HepG2 (cell line): ENCODE results near the gene ZNF513. TPM values are rescaled to one million over a fixed set of nuclear protein-coding genes. Genes with fewer than 3 reads are reported as not detected.
A peak's percentile ranks its signal among the peaks of the same experiment; 100 is the strongest.

ENCODE experiments used
- ATAC-seq: fragments of 200-7000 bp; cut with Tn5 transposase; 3 replicates; pipeline ENCODE4 v1.9.1; 2020; ENCODE audit warnings: mild to moderate bottlenecking, moderate library complexity
- BruUV-seq: library from RNA; stranded (reverse); fragments of 400-500 nt; replicated peaks from 2 replicates; lab custom pipeline; 2021; lab: Mats Ljungman, UMichigan
- CTCF ChIA-PET: fragments of 300-600 bp; formaldehyde crosslinking; extraction: SDS; loops from one replicate; lab custom pipeline; 2021; ENCODE audit warnings: low total read pairs, inconsistent platforms, low intra/inter-chr PET ratio; lab: Yijun Ruan, JAX
- POLR2A ChIA-PET: fragments of 350-600 bp; sonication (Branson Sonifier 250); formaldehyde crosslinking; loops from one replicate; lab custom pipeline; 2020; ENCODE audit warnings: antibody characterized with exemption, inconsistent platforms; lab: Yijun Ruan, JAX
- DNase-seq: peaks from one replicate; pipeline ENCODE4 v3.0.0-alpha.2; 2015; ENCODE audit warnings: low spot score
- FAIRE-seq: peaks from 3 replicates; lab custom pipeline; 2011; peaks lifted over from hg19 to GRCh38; lab: Jason Lieb, UNC
- H2AFZ ChIP-seq: one replicate; pipeline ENCODE4 v1.6.1; 2011; ENCODE audit warnings: low read length, inconsistent platforms
- H3K27ac ChIP-seq: fragments of 300-600 bp; 3 replicates; pipeline ENCODE4 v1.8.0; 2011; ENCODE audit warnings: mixed run types, mild to moderate bottlenecking, mixed read lengths, low read length, inconsistent platforms; ENCODE audit not compliant: insufficient read depth; ENCODE audit errors: extremely low read length
- H3K27me3 ChIP-seq, 2 experiments: fragments of 200-600 bp in 1 of 2; 2 replicates in 1 of 2; 3 replicates in 1 of 2; pipeline versions ENCODE4 v1.6.0 to v1.8.0; 2011; ENCODE audit warnings: low read length in 2 of 2, mild to moderate bottlenecking in 2 of 2, moderate library complexity in 2 of 2, inconsistent platforms in 1 of 2; ENCODE audit not compliant: insufficient read depth in 2 of 2, control insufficient read depth in 1 of 2
- H3K36me3 ChIP-seq, 2 experiments: fragments of 200-600 bp in 1 of 2; replicated peaks in 1 of 2; 2 replicates in 1 of 2; 3 replicates in 1 of 2; pipeline versions ENCODE4 v1.5.1 to v1.8.0; 2011; ENCODE audit warnings: low read length in 2 of 2, inconsistent platforms in 1 of 2; ENCODE audit not compliant: insufficient read depth in 2 of 2, control insufficient read depth in 1 of 2
- H3K4me1 ChIP-seq: 2 replicates; pipeline ENCODE4 v1.5.1; 2012; ENCODE audit warnings: low read length, inconsistent platforms; ENCODE audit not compliant: insufficient read depth
- H3K4me2 ChIP-seq: 2 replicates; pipeline ENCODE4 v1.6.0; 2011; ENCODE audit warnings: low read depth, low read length, inconsistent platforms
- H3K4me3 ChIP-seq, 3 experiments: fragments of 200-600 bp in 1 of 3; sonication (generic), shearing (Covaris generic) in 1 of 3; replicated peaks in 1 of 3; 2 replicates each; pipeline ENCODE4 v1.5.1; 2011 to 2016; ENCODE audit warnings: low read length in 3 of 3, inconsistent platforms in 2 of 3, low read depth in 2 of 3, mild to moderate bottlenecking in 2 of 3, control low read depth in 1 of 3, mixed read lengths in 1 of 3; ENCODE audit not compliant: insufficient read depth in 1 of 3
- H3K79me2 ChIP-seq: one replicate; pipeline ENCODE4 v1.6.1; 2011; ENCODE audit warnings: low read length, inconsistent platforms; ENCODE audit not compliant: insufficient read depth
- H3K9ac ChIP-seq: 2 replicates; pipeline ENCODE4 v1.6.0; 2011; ENCODE audit warnings: mild to moderate bottlenecking, low read depth, low read length, inconsistent platforms; ENCODE audit not compliant: insufficient read depth
- H3K9me3 ChIP-seq: 2 replicates; pipeline ENCODE4 v1.5.1; 2012; ENCODE audit warnings: mild to moderate bottlenecking, low read length
- H4K20me1 ChIP-seq: 2 replicates; pipeline ENCODE4 v1.6.0; 2011; ENCODE audit warnings: inconsistent platforms, mild to moderate bottlenecking, low read length, moderate library complexity; ENCODE audit not compliant: insufficient read depth
- AGO2 ChIP-seq: fragments of 200-400 bp; formaldehyde crosslinking; optimal IDR thresholded peaks from 2 replicates; pipeline ENCODE3; 2017; ENCODE audit warnings: mild to moderate bottlenecking, low read depth, low read length, moderate library complexity
- CAMTA2 ChIP-seq: sonication (generic); formaldehyde crosslinking; IDR thresholded peaks from 2 replicates; pipeline ENCODE4 v1.4.0; 2020; ENCODE audit warnings: mild to moderate bottlenecking, missing genetic modification reagents, borderline replicate concordance
- EED ChIP-seq: sonication (generic); formaldehyde crosslinking; IDR thresholded peaks from 2 replicates; pipeline ENCODE4 v1.5.0; 2020; ENCODE audit warnings: mild to moderate bottlenecking, missing genetic modification reagents
- HNRNPLL ChIP-seq: fragments of 200-400 bp; formaldehyde crosslinking; IDR thresholded peaks from 2 replicates; pipeline ENCODE4 v1.6.1; 2017; ENCODE audit warnings: mild to moderate bottlenecking, low read depth, low read length; ENCODE audit not compliant: poor library complexity, severe bottlenecking
- MEIS2 ChIP-seq: sonication (generic); formaldehyde crosslinking; IDR thresholded peaks from 2 replicates; pipeline ENCODE4 v1.9.0; 2021; ENCODE audit warnings: mild to moderate bottlenecking, missing genetic modification reagents
- NFIC ChIP-seq: IDR thresholded peaks from 2 replicates; pipeline ENCODE4 v1.6.1; 2012; ENCODE audit warnings: mild to moderate bottlenecking, low read length, inconsistent platforms
- NONO ChIP-seq, 2 experiments: fragments of 450-650 bp in 1 of 2; sonication (generic) in 1 of 2; formaldehyde crosslinking in 1 of 2; IDR thresholded peaks in 1 of 2; conservative IDR thresholded peaks in 1 of 2; 2 replicates each; pipeline versions ENCODE4 v1.6.1 to v1.8.0; 2017 to 2022; ENCODE audit warnings: mild to moderate bottlenecking in 1 of 2, missing genetic modification reagents in 1 of 2, moderate library complexity in 1 of 2
- RBFOX2 ChIP-seq: fragments of 200-400 bp; formaldehyde crosslinking; IDR thresholded peaks from 2 replicates; pipeline ENCODE4 v1.6.1; 2017; ENCODE audit warnings: low read depth, mild to moderate bottlenecking, low read length
- REL ChIP-seq: sonication (generic); formaldehyde crosslinking; conservative IDR thresholded peaks from 2 replicates; pipeline ENCODE4 v1.8.0; 2022; ENCODE audit warnings: mild to moderate bottlenecking, missing genetic modification reagents, moderate library complexity
- ZNF564 ChIP-seq: sonication (generic); formaldehyde crosslinking; IDR thresholded peaks from 2 replicates; pipeline ENCODE4 v1.8.1; 2023; ENCODE audit warnings: mild to moderate bottlenecking, missing genetic modification reagents
- ZNF644 ChIP-seq: IDR thresholded peaks from 2 replicates; pipeline ENCODE4 v1.6.1; 2016; ENCODE audit warnings: low read depth
- ZNF687 ChIP-seq: sonication (generic); formaldehyde crosslinking; IDR thresholded peaks from 2 replicates; pipeline ENCODE4 v1.5.1; 2020; ENCODE audit warnings: mild to moderate bottlenecking, missing genetic modification reagents, moderate library complexity
- WGBS: methylation state at CpG from one replicate; pipeline ENCODE4 v1.1.6; 2017; ENCODE audit warnings: low lambda C conversion rate; 5-methylcytosine and 5-hydroxymethylcytosine counted together
- in situ Hi-C: cut with HindIII; loops from 2 replicates; pipeline ENCODE4 v1.10.0; 2017; ENCODE audit warnings: low pct_unique_long_range_greater_than_20kb; ENCODE audit not compliant: extremely low pct_ligation_motif_present
- intact Hi-C: fragments of 100-400 bp; cut with micrococcal nuclease; formaldehyde crosslinking; loops from one replicate; pipeline ENCODE4 v1.10.0; 2022; ENCODE audit not compliant: unreplicated experiment
- polyA plus RNA-seq, 8 experiments: library from polyadenylated mRNA; depleted of rRNA in 3 of 8; stranded (reverse) in 7 of 8; unstranded in 1 of 8; fragments of >200 nt; fragmentation: Illumina TruSeq in 4 of 8; extraction: Trizol in 4 of 8; gene quantifications; 2 replicates each; pipeline versions ENCODE4 v1.2.1 to v1.2.3, GENCODE V29; 2011 to 2016; ENCODE audit warnings: low read depth in 4 of 8, missing spikeins in 1 of 8, mixed read lengths in 1 of 8; ENCODE audit not compliant: insufficient read depth in 1 of 8
- total RNA-seq, 5 experiments: library from RNA; depleted of rRNA; stranded (reverse); fragments of >200 nt; fragmentation: Illumina TruSeq; extraction: Trizol; gene quantifications; 2 replicates each; pipeline ENCODE4 v1.2.3, GENCODE V29; 2016; ENCODE audit warnings: low read depth in 1 of 5

The ZNF513 gene
- total and polyA plus RNA-seq, 2 of the 13 experiments (the other 11 are each of a cell fraction or from before 2014, with no cell fraction given): 4.9 to 6.3 TPM

- intact Hi-C loops: loop anchor here (1.0 to 10.0 kb wide), 2 partner anchors 58 to 124 kb away; no protein-coding TSS in a partner anchor
These were observed 1.7 kb downstream of the ZNF513 start for GRCh38 chr2:27378809-27379290.

More at GRCh38 chr2:27378809-27379290, 1.7 kb downstream of the ZNF513 start:
- ATAC-seq (no peak), FAIRE-seq (no peak), DNase-seq (no peak)
- H2AFZ ChIP-seq: no peak overlapping the region
- TF ChIP-seq NFIC: 0 out of 2 replicates have a peak, but pooled peaks have one; percentile 1
- TF ChIP-seq EED (CRISPR knock-in tag): 0 out of 2 replicates have a peak, but pooled peaks have one; percentile 17
- peak; percentile 34 for TF ChIP-seq RBFOX2
- peak; percentile 13 for TF ChIP-seq HNRNPLL
- TF ChIP-seq NONO (IDR thresholded peaks at IDR 0.05): no peak
- TF ChIP-seq NONO (CRISPR knock-in tag; conservative IDR thresholded peaks at IDR 0.05): 0 out of 2 replicates have a peak, but pooled peaks have one; percentile 5
- TF ChIP-seq ZNF687 (CRISPR knock-in tag): 0 out of 2 replicates have a peak, but pooled peaks have one; percentile 4
- TF ChIP-seq CAMTA2 (CRISPR knock-in tag): no peak
- TF ChIP-seq ZNF644 (CRISPR knock-in tag): no peak
- TF ChIP-seq MEIS2 (CRISPR knock-in tag): no peak
- TF ChIP-seq ZNF564 (CRISPR knock-in tag): 0 out of 2 replicates have a peak, but pooled peaks have one; percentile 48
- peak; percentile 48 for TF ChIP-seq REL (CRISPR knock-in tag)
- peak; percentile 49 for TF ChIP-seq AGO2
- H3K4me1 ChIP-seq: peaks cover 26% of the 10 kb centered on the region
- peak overlapping the region; percentile 90 for H3K4me2 ChIP-seq
- ChIA-PET CTCF (interaction anchor here (0.8 kb wide), 1 partner anchor 58 kb away, joined by 3 read pairs; no protein-coding TSS in a partner anchor), POLR2A (interaction anchor here (1.2 to 5.1 kb wide), 8 partner anchors 8 to 86 kb away, joined by 3 to 38 read pairs (median 14); partner anchors contain the start of genes EIF2B4, GTF3C2, MPV17 and PPM1G)
- peak overlapping the region; percentile 75; the same call in 1 of the 2 replicates for H3K9ac ChIP-seq
- peak overlapping the region in 1 of 3 experiments; percentile 75; a peak in 1 of 6 replicates for H3K4me3 ChIP-seq
- no TSS peak for BruUV-seq
- H3K79me2 ChIP-seq: peaks cover 4% of the 10 kb centered on the region
- H3K27ac ChIP-seq: peak overlapping the region; percentile 85
- peaks cover 3% of the 10 kb centered on the region; the same call in 1 of the 2 replicates for H4K20me1 ChIP-seq
- WGBS: 96% methylated on average over 6 of the region's 9 CpGs
- H3K9me3 ChIP-seq: no peaks in the 10 kb centered on the region
- in situ Hi-C loops: no loop called here
- H3K36me3 ChIP-seq: peaks cover 47 to 71% of the 10 kb centered on the region in 2 experiments
- H3K27me3 ChIP-seq: no peaks in the 10 kb centered on the region
